Sigmoid colon (tissue), 7 donors: Measurements from ENCODE around the gene CCDC60. TPM values are rescaled to one million over a fixed set of nuclear protein-coding genes. Genes with fewer than 3 reads are reported as not detected.

Experiments used
- DNase-seq: peaks from one replicate; pipeline ENCODE4 v3.0.0-alpha.2; 2019
- H3K27ac ChIP-seq, 4 donors: fragments of 200-600 bp; sonication (generic); one replicate each; pipeline ENCODE4 v1.5.1; 2016 to 2019; ENCODE audit warnings: mild to moderate bottlenecking in 1 of 4
- H3K27me3 ChIP-seq, 3 donors: fragments of 200-600 bp; sonication (generic); one replicate each; pipeline ENCODE4 v1.5.1; 2019; ENCODE audit warnings: mild to moderate bottlenecking in 1 of 3
- H3K36me3 ChIP-seq, 4 donors: fragments of 200-600 bp; sonication (generic); one replicate each; pipeline ENCODE4 v1.5.1; 2016 to 2019
- H3K4me1 ChIP-seq, 4 donors: fragments of 200-600 bp; sonication (generic); one replicate each; pipeline ENCODE4 v1.5.1; 2017 to 2019
- H3K4me3 ChIP-seq, 4 donors: fragments of 200-600 bp; sonication (generic); one replicate each; pipeline ENCODE4 v1.5.1; 2017 to 2019; ENCODE audit warnings: mild to moderate bottlenecking in 2 of 4, moderate library complexity in 1 of 4
- H3K9me3 ChIP-seq, 4 donors: fragments of 200-600 bp in 3 of 4; sonication (generic) in 3 of 4; one replicate each; pipeline versions ENCODE4 v1.5.1 to v1.6.1; 2013 to 2019
- CTCF ChIP-seq, 4 experiments: fragments of 450-650 bp in 3 of 4; fragments of 200-600 bp in 1 of 4; IDR thresholded peaks; one replicate each; pipeline ENCODE4 v1.5.1; 2016 to 2019; ENCODE audit warnings: antibody characterized with exemption in 4 of 4, mild to moderate bottlenecking in 3 of 4, moderate library complexity in 2 of 4
- EP300 ChIP-seq, 4 donors: sonication (generic); formaldehyde crosslinking; IDR thresholded peaks; one replicate each; pipeline ENCODE4 v1.6.1; 2017; ENCODE audit warnings: antibody characterized with exemption in 4 of 4
- POLR2A ChIP-seq, 2 donors: fragments of 450-650 bp; IDR thresholded peaks; one replicate each; pipeline ENCODE4 v1.6.1; 2016; ENCODE audit warnings: antibody characterized with exemption in 2 of 2, mild to moderate bottlenecking in 2 of 2, moderate library complexity in 2 of 2
- POLR2AphosphoS5 ChIP-seq, 4 donors: sonication (generic); formaldehyde crosslinking; IDR thresholded peaks; one replicate each; pipeline ENCODE4 v1.6.1; 2017; ENCODE audit warnings: antibody characterized with exemption in 4 of 4
- WGBS, 2 donors: extraction: QIAGEN DNeasy Blood & Tissue Kit; methylation state at CpG; one replicate each; pipeline ENCODE4 v1.1.7; 2013; 5-methylcytosine and 5-hydroxymethylcytosine counted together
- intact Hi-C: fragments of 100-400 bp; cut with DNase I; formaldehyde crosslinking; loops from one replicate; pipeline ENCODE4 v1.15.1; 2023
- polyA plus RNA-seq, 3 donors: library from polyadenylated mRNA; stranded (reverse); fragments of 200-250 nt; gene quantifications; one replicate each; pipeline ENCODE4 v1.2.3, GENCODE V29; 2013
- total RNA-seq, 4 donors: library from RNA; depleted of rRNA; stranded (reverse); fragments of >200 nt; gene quantifications; one replicate each; pipeline ENCODE4 v1.1.0, GENCODE V29; 2016
- donor health status: healthy with polysubstance abuse.
- donor health status: Bipolar disorder and iron deficiency.
- donor health status: healthy.

CCDC60 gene
- total and polyA plus RNA-seq, 7 donors, result 1.1 to 10.4 (median 1.6) TPM

GRCh38 chr12:119460876-119461275 is 126.3 kb downstream of the CCDC60 start:
- no peak for DNase-seq
- WGBS, 2 donors, result 37 to 74% methylated on average over 3 of the region's 3 CpGs
- TF ChIP-seq POLR2AphosphoS5 (IDR thresholded peaks at IDR 0.05) (no peak), EP300 (IDR thresholded peaks at IDR 0.05) (no peak), CTCF (IDR thresholded peaks at IDR 0.05) (no peak), POLR2A (IDR thresholded peaks at IDR 0.05) (no peak)
- Histone ChIP-seq H3K27ac (no peak overlapping the region), H3K36me3 (no peaks in the 10 kb centered on the region), H3K27me3 (no peaks in the 10 kb centered on the region), H3K4me1 (no peaks in the 10 kb centered on the region), H3K9me3 (peaks cover 0 to 6% (median 0%) of the 10 kb centered on the region in 4 donors), H3K4me3 (no peak overlapping the region)
- intact Hi-C loops, result no loop called here

GRCh38 chr12:119461636-119462214 is 127.2 kb downstream of the CCDC60 start:
- H3K36me3 ChIP-seq, result no peaks in the 10 kb centered on the region
- peaks cover 0 to 6% (median 0%) of the 10 kb centered on the region in 4 donors for H3K9me3 ChIP-seq
- H3K4me1 ChIP-seq, result no peaks in the 10 kb centered on the region
- 72 to 80% methylated on average over 8 of the region's 8 CpGs for WGBS, 2 donors
- no peak overlapping the region for H3K4me3 ChIP-seq
- no peak overlapping the region for H3K27ac ChIP-seq
- intact Hi-C loops, result no loop called here
- DNase-seq, result no peak
- H3K27me3 ChIP-seq, result no peaks in the 10 kb centered on the region
- TF ChIP-seq EP300 (IDR thresholded peaks at IDR 0.05) (no peak), POLR2AphosphoS5 (IDR thresholded peaks at IDR 0.05) (no peak), POLR2A (IDR thresholded peaks at IDR 0.05) (no peak), CTCF (IDR thresholded peaks at IDR 0.05) (no peak)

GRCh38 chr12:119463211-119463926 is 128.8 kb downstream of the CCDC60 start:
- 80 to 82% methylated on average over 8 of the region's 8 CpGs for WGBS, 2 donors
- intact Hi-C loops, result no loop called here
- no peaks in the 10 kb centered on the region for H3K27me3 ChIP-seq

GRCh38 chr12:119468296-119468695 is 133.8 kb downstream of the CCDC60 start:
- no peak overlapping the region for H3K4me3 ChIP-seq
- no peaks in the 10 kb centered on the region for H3K27me3 ChIP-seq
- no peak overlapping the region for H3K27ac ChIP-seq
- no peaks in the 10 kb centered on the region for H3K36me3 ChIP-seq
- intact Hi-C loops, result no loop called here
- TF ChIP-seq CTCF (IDR thresholded peaks at IDR 0.05) (no peak), EP300 (IDR thresholded peaks at IDR 0.05) (no peak), POLR2A (IDR thresholded peaks at IDR 0.05) (no peak), POLR2AphosphoS5 (IDR thresholded peaks at IDR 0.05) (no peak)
- no peaks in the 10 kb centered on the region for H3K9me3 ChIP-seq
- H3K4me1 ChIP-seq, result no peaks in the 10 kb centered on the region
- DNase-seq, result no peak

More at GRCh38 chr12:119463211-119463926, 128.8 kb downstream of the CCDC60 start:
- no peak overlapping the region for H3K27ac ChIP-seq
- DNase-seq, result no peak
- no peaks in the 10 kb centered on the region for H3K36me3 ChIP-seq
- no peaks in the 10 kb centered on the region for H3K4me1 ChIP-seq
- TF ChIP-seq POLR2A (IDR thresholded peaks at IDR 0.05), result no peak
- TF ChIP-seq POLR2AphosphoS5 (IDR thresholded peaks at IDR 0.05), result no peak
- TF ChIP-seq EP300 (IDR thresholded peaks at IDR 0.05), result no peak
- TF ChIP-seq CTCF (IDR thresholded peaks at IDR 0.05), result no peak
- no peak overlapping the region for H3K4me3 ChIP-seq
- H3K9me3 ChIP-seq, result peaks cover 0 to 6% (median 0%) of the 10 kb centered on the region in 4 donors
